Natural killer cell (primary cell): ENCODE measurements around the gene RARA. TPM values are rescaled to one million over a fixed set of nuclear protein-coding genes. Genes with fewer than 3 reads are reported as not detected.

Experiments
- ATAC-seq, 3 donors: fragments of 150-1000 bp in 2 of 3; fragments of 200-7000 bp in 1 of 3; cut with Tn5 transposase; 1 replicate in 1 of 3; 2 replicates in 2 of 3; pipeline ENCODE4 v1.10.0; 2021; ENCODE audit warnings: mild to moderate bottlenecking in 2 of 3, moderate library complexity in 2 of 3
- DNase-seq, 2 donors: peaks; one replicate each; pipeline versions ENCODE4 v3.0.0 to v3.0.0-alpha.2; 2013 to 2021; ENCODE audit warnings: mixed read lengths in 1 of 2
- H3K27ac ChIP-seq: one replicate; pipeline ENCODE4 v1.5.1; 2013; ENCODE audit warnings: mild to moderate bottlenecking, low read length
- H3K27me3 ChIP-seq: one replicate; pipeline ENCODE4 v1.6.1; 2013; ENCODE audit warnings: low read length; ENCODE audit not compliant: control insufficient read depth, insufficient read depth
- H3K36me3 ChIP-seq: one replicate; pipeline ENCODE4 v1.6.1; 2013; ENCODE audit warnings: low read length; ENCODE audit not compliant: control insufficient read depth, insufficient read depth
- H3K4me1 ChIP-seq: one replicate; pipeline ENCODE4 v1.6.1; 2013; ENCODE audit warnings: low read length; ENCODE audit not compliant: control insufficient read depth, insufficient read depth
- H3K4me3 ChIP-seq: one replicate; pipeline ENCODE4 v1.5.1; 2013; ENCODE audit warnings: low read length
- H3K9me3 ChIP-seq: one replicate; pipeline ENCODE4 v1.6.1; 2013; ENCODE audit warnings: low read length; ENCODE audit not compliant: control insufficient read depth, insufficient read depth
- H3K27ac Mint-ChIP-seq, 2 donors: one replicate each; pipeline ENCODE4 v1.8.0; 2022; ENCODE audit warnings: mild to moderate bottlenecking in 2 of 2, mixed read lengths in 2 of 2, moderate library complexity in 1 of 2
- H3K27me3 Mint-ChIP-seq, 2 donors: one replicate each; pipeline ENCODE4 v1.8.0; 2022; ENCODE audit warnings: low read depth in 2 of 2, mixed read lengths in 2 of 2
- H3K36me3 Mint-ChIP-seq: one replicate; pipeline ENCODE4 v1.8.0; 2022; ENCODE audit warnings: mixed read lengths
- H3K4me1 Mint-ChIP-seq, 2 donors: one replicate each; pipeline ENCODE4 v1.8.0; 2022; ENCODE audit warnings: mixed read lengths in 2 of 2
- H3K4me3 Mint-ChIP-seq: one replicate; pipeline ENCODE4 v1.8.0; 2022; ENCODE audit warnings: mild to moderate bottlenecking, moderate library complexity, mixed read lengths
- H3K9me3 Mint-ChIP-seq, 2 donors: one replicate each; pipeline ENCODE4 v1.8.0; 2022; ENCODE audit warnings: mixed read lengths in 2 of 2
- CTCF ChIP-seq: fragments of 200-600 bp; IDR thresholded peaks from one replicate; pipeline ENCODE4 v1.8.0; 2022; ENCODE audit warnings: antibody characterized with exemption
- WGBS: methylation state at CpG from one replicate; pipeline ENCODE4 v1.1.7; 2013; ENCODE audit warnings: missing lambda C conversion rate; ENCODE audit not compliant: insufficient coverage; 5-methylcytosine and 5-hydroxymethylcytosine counted together
- intact Hi-C: fragments of 100-400 bp; cut with micrococcal nuclease; formaldehyde crosslinking; loops from one replicate; pipeline ENCODE4 v1.14.2; 2022
- total RNA-seq, 4 donors: library from RNA; stranded (reverse); fragments of 120-200 nt in 1 of 4; gene quantifications; one replicate each; pipeline versions ENCODE4 v1.2.3 to v1.2.4, GENCODE V29; 2013 to 2022

Gene RARA
- total RNA-seq, 3 donors from 2014 or later (not counting 1 experiment from before 2014, with no cell fraction given): 75.9 to 94.6 (median 79.1) TPM

GRCh38 chr17:40348562-40349476, 39.8 kb downstream of the RARA start:
- DNase-seq (peak; percentile 11 to 18), ATAC-seq (no peak)
- H3K36me3 Mint-ChIP-seq: no peaks in the 10 kb centered on the region
- Histone ChIP-seq H3K4me1 (peaks cover 85% of the 10 kb centered on the region), H3K27ac (no peak overlapping the region), H3K27me3 (no peaks in the 10 kb centered on the region), H3K36me3 (peaks cover 45% of the 10 kb centered on the region), H3K4me3 (no peak overlapping the region), H3K9me3 (no peaks in the 10 kb centered on the region)
- H3K27ac Mint-ChIP-seq: peak overlapping the region; percentile 75 to 97
- TF ChIP-seq CTCF: no peak
- 75% methylated on average over 17 of the region's 17 CpGs for WGBS
- no peaks in the 10 kb centered on the region for H3K9me3 Mint-ChIP-seq
- peaks cover 55 to 86% of the 10 kb centered on the region in 2 donors for H3K4me1 Mint-ChIP-seq
- peak overlapping the region; percentile 52 for H3K4me3 Mint-ChIP-seq
- intact Hi-C loops: no loop called here
- no peaks in the 10 kb centered on the region for H3K27me3 Mint-ChIP-seq

- no peak overlapping the region for H3K4me3 ChIP-seq
- Mint-ChIP-seq H3K27ac (peak overlapping the region; percentile 75 to 97), H3K4me1 (peaks cover 48 to 80% of the 10 kb centered on the region in 2 donors), H3K36me3 (no peaks in the 10 kb centered on the region), H3K4me3 (peak overlapping the region; percentile 51), H3K27me3 (no peaks in the 10 kb centered on the region), H3K9me3 (no peaks in the 10 kb centered on the region)
- TF ChIP-seq CTCF: no peak
- no peak overlapping the region for H3K27ac ChIP-seq
- 97% methylated on average over 10 of the region's 10 CpGs for WGBS
- DNase-seq (peak in 1 of 2 donors; percentile 6), ATAC-seq (no peak)
- no peaks in the 10 kb centered on the region for H3K27me3 ChIP-seq
- peaks cover 78% of the 10 kb centered on the region for H3K4me1 ChIP-seq
- intact Hi-C loops: no loop called here
- H3K9me3 ChIP-seq: no peaks in the 10 kb centered on the region
- peaks cover 51% of the 10 kb centered on the region for H3K36me3 ChIP-seq
Observed at GRCh38 chr17:40349477-40349894, 40.5 kb downstream of the RARA start.

DNA sequence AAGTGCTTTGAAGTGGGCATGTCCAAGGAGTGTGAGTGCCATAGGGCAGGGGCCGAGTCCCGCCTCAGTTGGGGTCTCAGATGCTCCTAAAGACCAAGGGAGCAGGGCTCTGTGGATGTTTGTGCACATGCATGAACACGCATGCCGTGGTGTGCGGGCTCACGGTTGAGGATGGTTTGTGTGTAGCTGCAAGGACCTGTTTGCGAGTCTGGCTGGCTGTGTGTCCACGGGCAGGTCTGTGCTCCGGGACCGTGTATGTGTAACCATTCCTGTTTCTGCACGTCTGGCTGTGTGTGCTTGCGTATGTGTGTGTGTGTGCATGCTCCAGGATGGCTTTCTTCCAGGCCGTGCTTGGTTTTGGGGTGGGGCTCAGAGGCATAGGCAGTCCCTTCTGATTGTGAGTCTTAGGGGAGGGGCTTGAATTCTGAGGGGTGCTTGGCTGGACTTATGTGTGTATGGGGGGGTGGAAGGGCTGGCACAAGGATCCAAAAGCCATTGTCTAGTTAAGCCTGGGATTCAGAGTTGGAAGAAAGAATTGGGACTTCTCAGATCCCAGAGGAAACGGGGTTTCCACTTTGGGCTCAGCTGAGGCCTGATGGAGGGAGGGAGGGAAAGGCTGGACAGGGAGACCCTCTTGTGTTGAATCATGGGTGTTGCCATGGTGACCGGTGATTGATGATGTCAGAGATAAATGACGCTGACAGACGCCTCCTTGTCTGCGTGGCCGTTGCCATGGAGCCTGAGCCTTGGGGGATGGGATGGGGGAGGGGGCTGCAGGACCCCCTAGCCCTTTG, 41.1 kb downstream of the RARA start:
- Histone ChIP-seq H3K4me3 (no peak overlapping the region), H3K4me1 (peaks cover 78% of the 10 kb centered on the region), H3K9me3 (no peaks in the 10 kb centered on the region), H3K27me3 (no peaks in the 10 kb centered on the region), H3K36me3 (peaks cover 57% of the 10 kb centered on the region), H3K27ac (no peak overlapping the region)
- TF ChIP-seq CTCF: no peak
- Mint-ChIP-seq H3K27ac (peak overlapping the region in 1 of 2 donors; percentile 97), H3K4me1 (peaks cover 42 to 77% of the 10 kb centered on the region in 2 donors), H3K27me3 (no peaks in the 10 kb centered on the region), H3K9me3 (no peaks in the 10 kb centered on the region), H3K4me3 (no peak overlapping the region), H3K36me3 (no peaks in the 10 kb centered on the region)
- no peak for ATAC-seq
- peak; percentile 15 to 29 for DNase-seq
- intact Hi-C loops: no loop called here
- 91% methylated on average over 19 of the region's 19 CpGs for WGBS
